GM12878 (cell line): ENCODE measurements around the gene TAF3. TPM values are rescaled to one million over a fixed set of nuclear protein-coding genes. Genes with fewer than 3 reads are reported as not detected.

Source experiments
- ATAC-seq: fragments of 200-7000 bp; cut with Tn5 transposase; 3 replicates; pipeline ENCODE4 v1.9.1; 2020; ENCODE audit warnings: mild to moderate bottlenecking, moderate library complexity
- BruUV-seq: library from RNA; stranded (reverse); fragments of 400-500 nt; replicated peaks from 2 replicates; lab custom pipeline; 2021; lab: Mats Ljungman, UMichigan
- CTCF ChIA-PET: fragments of 300-600 bp; sonication (Branson Sonifier 250); formaldehyde crosslinking; extraction: SDS; loops from one replicate; lab custom pipeline; 2021; ENCODE audit warnings: inconsistent platforms; lab: Yijun Ruan, JAX
- POLR2A ChIA-PET: fragments of 350-600 bp; formaldehyde crosslinking; extraction: SDS; loops from one replicate; lab custom pipeline; 2021; ENCODE audit warnings: inconsistent platforms; lab: Charles Lee
- RAD21 ChIA-PET: fragments of 300-600 bp; sonication (Branson Sonifier 250); formaldehyde crosslinking; loops from one replicate; lab custom pipeline; 2023; ENCODE audit warnings: antibody characterized with exemption; ENCODE audit not compliant: unreplicated experiment; lab: Charles Lee
- SMC1A ChIA-PET: fragments of 300-600 bp; sonication (Branson Sonifier 250); formaldehyde crosslinking; loops from one replicate; lab custom pipeline; 2023; ENCODE audit not compliant: unreplicated experiment, uncharacterized antibody; lab: Charles Lee
- DNase-seq: peaks from one replicate; pipeline ENCODE4 v3.0.0-alpha.2; 2011; ENCODE audit warnings: low read depth, low spot score
- FAIRE-seq: peaks from 3 replicates; lab custom pipeline; 2011; peaks lifted over from hg19 to GRCh38; lab: Jason Lieb, UNC
- H2AFZ ChIP-seq: 2 replicates; pipeline ENCODE4 v1.6.0; 2011; ENCODE audit warnings: low read depth, low read length, control low read depth; ENCODE audit not compliant: control insufficient read depth
- H3K27ac ChIP-seq: 2 replicates; pipeline ENCODE4 v1.5.1; 2011; ENCODE audit warnings: control low read depth; ENCODE audit not compliant: control insufficient read depth, insufficient read depth
- H3K27me3 ChIP-seq, 2 experiments: replicated peaks in 1 of 2; 2 replicates each; pipeline versions ENCODE4 v1.6.0 to v1.6.1; 2011; ENCODE audit warnings: low read length in 1 of 2; ENCODE audit not compliant: control insufficient read depth in 2 of 2, insufficient read depth in 2 of 2
- H3K36me3 ChIP-seq, 2 experiments: 2 replicates each; pipeline ENCODE4 v1.5.1; 2011; ENCODE audit warnings: low read length in 1 of 2; ENCODE audit not compliant: control insufficient read depth in 2 of 2, insufficient read depth in 2 of 2
- H3K4me1 ChIP-seq: 2 replicates; pipeline ENCODE4 v1.6.1; 2011; ENCODE audit warnings: mild to moderate bottlenecking, low read length, moderate library complexity, mixed read lengths; ENCODE audit not compliant: control insufficient read depth, insufficient read depth
- H3K4me2 ChIP-seq: 2 replicates; pipeline ENCODE4 v1.6.0; 2011; ENCODE audit warnings: control low read depth; ENCODE audit not compliant: control insufficient read depth, insufficient read depth
- H3K4me3 ChIP-seq: fragments of 200-600 bp; sonication (generic); 2 replicates; pipeline ENCODE4 v1.5.1; 2016
- H3K79me2 ChIP-seq: 2 replicates; pipeline ENCODE4 v1.6.0; 2011; ENCODE audit warnings: low read length; ENCODE audit not compliant: control insufficient read depth, insufficient read depth
- H3K9ac ChIP-seq: 2 replicates; pipeline ENCODE4 v1.8.0; 2011; ENCODE audit warnings: low read length, control low read depth, mixed read lengths; ENCODE audit not compliant: control insufficient read depth, insufficient read depth
- H3K9me3 ChIP-seq: replicated peaks from 3 replicates; pipeline ENCODE4 v1.5.1; 2011; ENCODE audit warnings: mild to moderate bottlenecking, low read length; ENCODE audit not compliant: control insufficient read depth, insufficient read depth
- H4K20me1 ChIP-seq: 2 replicates; pipeline ENCODE4 v1.6.0; 2011; ENCODE audit not compliant: control insufficient read depth, insufficient read depth
- ATF7 ChIP-seq: fragments of 450-650 bp; IDR thresholded peaks from 2 replicates; pipeline ENCODE4 v1.6.1; 2016; ENCODE audit warnings: low read depth, mild to moderate bottlenecking
- ESRRA ChIP-seq: IDR thresholded peaks from 2 replicates; pipeline ENCODE4 v1.6.1; 2012; ENCODE audit warnings: mild to moderate bottlenecking, low read length, improper control_type of control experiment
- IKZF2 ChIP-seq, 2 experiments: fragments of 450-650 bp; IDR thresholded peaks; 2 replicates each; pipeline ENCODE4 v1.6.1; 2017; ENCODE audit warnings: mild to moderate bottlenecking in 2 of 2, moderate library complexity in 2 of 2
- KAT2A ChIP-seq: conservative IDR thresholded peaks from 2 replicates; pipeline ENCODE4 v1.6.1; 2011; ENCODE audit warnings: low read depth, low read length; ENCODE audit not compliant: control insufficient read depth
- SMAD1 ChIP-seq: fragments of 450-650 bp; IDR thresholded peaks from 2 replicates; pipeline ENCODE4 v1.6.1; 2018; ENCODE audit warnings: mild to moderate bottlenecking, low read depth; ENCODE audit not compliant: partially characterized antibody
- SMC3 ChIP-seq: IDR thresholded peaks from 2 replicates; pipeline ENCODE4 v1.6.1; 2011; ENCODE audit warnings: low read length, improper control_type of control experiment, borderline replicate concordance
- TARDBP ChIP-seq: IDR thresholded peaks from 2 replicates; pipeline ENCODE4 v1.6.1; 2016; ENCODE audit warnings: borderline replicate concordance
- WGBS: methylation state at CpG from one replicate; pipeline ENCODE4 v1.1.6; 2016; ENCODE audit warnings: low lambda C conversion rate; ENCODE audit not compliant: insufficient replicate concordance, insufficient coverage; ENCODE audit errors: missing lambda C conversion rate; 5-methylcytosine and 5-hydroxymethylcytosine counted together
- in situ Hi-C: fragments of 300-500 bp; cut with MboI; formaldehyde crosslinking; loops from 9 replicates; pipeline ENCODE4 v1.14.3; 2018; ENCODE audit warnings: mixed read lengths
- intact Hi-C: fragments of 100-400 bp; cut with micrococcal nuclease; formaldehyde crosslinking; loops from one replicate; pipeline ENCODE4 v1.14.2; 2022; ENCODE audit not compliant: unreplicated experiment
- polyA plus RNA-seq, 11 experiments: library from polyadenylated mRNA; depleted of rRNA in 4 of 11; unstranded in 6 of 11; stranded (reverse) in 5 of 11; fragments of >200 nt; fragmentation: Nextera tagmentation in 4 of 11; fragmentation: Illumina TruSeq in 1 of 11; extraction: Ambion mirVana in 4 of 11; extraction: Trizol in 1 of 11; gene quantifications; 1 replicate in 1 of 11; 2 replicates in 10 of 11; pipeline versions ENCODE4 v1.2.1 to v1.2.3, GENCODE V29; 2011 to 2016; ENCODE audit warnings: inconsistent platforms in 2 of 11, missing spikeins in 2 of 11, low read depth in 1 of 11
- total RNA-seq, 4 experiments: library from RNA; depleted of rRNA in 3 of 4; stranded (reverse); fragments of >200 nt in 3 of 4; fragmentation: Illumina TruSeq in 1 of 4; extraction: Trizol in 1 of 4; gene quantifications; 2 replicates each; pipeline versions ENCODE4 v1.2.1 to v1.2.3, GENCODE V29; 2013 to 2021
- TF ChIP-seq, protein P1 (sequence below): fragments of 450-650 bp; IDR thresholded peaks from 2 replicates; pipeline ENCODE4 v1.6.1; 2017; ENCODE audit warnings: antibody characterized with exemption, mild to moderate bottlenecking, moderate library complexity
- TF ChIP-seq, protein P2 (sequence below): fragments of 450-650 bp; IDR thresholded peaks from 2 replicates; pipeline ENCODE4 v1.6.1; 2016; ENCODE audit warnings: mild to moderate bottlenecking
- TF ChIP-seq, protein P3 (sequence below): IDR thresholded peaks from 2 replicates; pipeline ENCODE4 v1.6.1; 2011; ENCODE audit warnings: borderline replicate concordance, low read depth, mild to moderate bottlenecking, moderate library complexity, mixed read lengths, low read length; ENCODE audit not compliant: insufficient read depth; ENCODE audit errors: extremely low read length
- TF ChIP-seq, protein P4 (sequence below): IDR thresholded peaks from 2 replicates; pipeline ENCODE4 v1.6.1; 2011; ENCODE audit warnings: low read depth, low read length, improper control_type of control experiment, borderline replicate concordance
- TF ChIP-seq, protein P5 (sequence below): fragments of 450-650 bp; IDR thresholded peaks from 2 replicates; pipeline ENCODE4 v1.6.1; 2017; ENCODE audit warnings: mild to moderate bottlenecking, moderate library complexity

Gene TAF3
- total and polyA plus RNA-seq, 10 of the 15 experiments (the other 5 are each of a cell fraction or from before 2014, with no cell fraction given) = 2.0 to 10.1 (median 3.7) TPM

DNA sequence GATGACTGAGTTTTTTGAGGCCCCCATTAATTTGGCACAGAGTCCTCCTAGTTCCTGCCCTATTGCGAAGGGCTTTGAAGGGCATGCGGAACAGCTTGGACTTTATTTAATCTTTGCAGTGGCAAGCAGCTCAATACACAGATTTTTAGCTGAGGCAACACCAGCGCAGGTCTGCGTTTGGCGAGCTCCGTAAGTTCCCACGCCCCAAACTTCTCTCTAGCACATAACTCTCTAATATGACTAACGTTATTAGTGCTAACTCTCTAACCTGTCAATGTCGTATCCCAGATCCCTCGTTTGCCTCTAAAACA lies 366 bp upstream of the TAF3 start (continued):
- TF ChIP-seq ESRRA (no peak), SMAD1 (no peak)
- TF ChIP-seq, all 136 proteins: peak for 4

DNA sequence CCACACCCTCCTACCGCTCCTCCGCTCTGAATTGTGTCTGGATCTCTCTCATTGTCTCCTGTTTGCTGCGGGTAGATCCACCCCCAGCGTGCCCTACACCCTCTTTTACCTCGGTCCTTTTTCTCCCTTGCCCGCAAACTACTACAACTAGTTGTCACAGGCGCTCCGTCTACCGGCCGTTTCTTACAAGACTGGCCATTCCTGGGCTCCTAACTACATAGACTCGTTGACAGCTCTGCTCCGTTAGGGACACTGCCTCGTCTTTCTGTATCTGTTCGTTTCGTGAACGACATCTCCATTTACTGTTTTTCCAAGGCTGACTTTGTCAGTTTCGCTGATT lies 786 bp downstream of the TAF3 start:
- H3K36me3 ChIP-seq = no peaks in the 10 kb centered on the region; a peak in 1 of 4 replicates
- H3K4me2 ChIP-seq = peak overlapping the region; percentile 80
- in situ Hi-C loops = no loop called here
- ChIA-PET RAD21 (interaction anchor here (2.2 to 2.3 kb wide), 2 partner anchors 31 to 294 kb away, joined by 7 read pairs; partner anchors contain the start of genes ATP5F1C and KIN), POLR2A (interaction anchor here (0.5 to 2.2 kb wide), 4 partner anchors 10 to 409 kb away, joined by 3 to 16 read pairs (median 7); partner anchors contain the start of genes ATP5F1C, KIN and SFMBT2), SMC1A (interaction anchor here (0.7 to 2.2 kb wide), 10 partner anchors 9 to 294 kb away, joined by 3 to 9 read pairs (median 4); partner anchors contain the start of genes ATP5F1C and KIN), CTCF (interaction anchor here (0.9 to 4.7 kb wide), 6 partner anchors 9 to 294 kb away, joined by 3 to 30 read pairs (median 4); partner anchors contain the start of genes ATP5F1C and KIN)
- H3K9ac ChIP-seq = peak overlapping the region; percentile 88
- peak; percentile 76 for ATAC-seq
- FAIRE-seq = peak; percentile 13
- BruUV-seq = no TSS peak
- DNase-seq = no peak
- H3K4me3 ChIP-seq = peak overlapping the region; percentile 93
- H3K79me2 ChIP-seq = peaks cover 11% of the 10 kb centered on the region
- no peaks in the 10 kb centered on the region for H3K27me3 ChIP-seq
- no peaks in the 10 kb centered on the region for H4K20me1 ChIP-seq
- no peaks in the 10 kb centered on the region for H3K9me3 ChIP-seq
- H3K4me1 ChIP-seq = no peaks in the 10 kb centered on the region
- peak overlapping the region; percentile 75; the same call in 1 of the 2 replicates for H3K27ac ChIP-seq
- peak overlapping the region; percentile 95 for H2AFZ ChIP-seq
- under 1% methylated on average over 17 of the region's 17 CpGs for WGBS
- intact Hi-C loops = no loop called here
- no peak for TF ChIP-seq ATF7
- TF ChIP-seq, protein P1, sequence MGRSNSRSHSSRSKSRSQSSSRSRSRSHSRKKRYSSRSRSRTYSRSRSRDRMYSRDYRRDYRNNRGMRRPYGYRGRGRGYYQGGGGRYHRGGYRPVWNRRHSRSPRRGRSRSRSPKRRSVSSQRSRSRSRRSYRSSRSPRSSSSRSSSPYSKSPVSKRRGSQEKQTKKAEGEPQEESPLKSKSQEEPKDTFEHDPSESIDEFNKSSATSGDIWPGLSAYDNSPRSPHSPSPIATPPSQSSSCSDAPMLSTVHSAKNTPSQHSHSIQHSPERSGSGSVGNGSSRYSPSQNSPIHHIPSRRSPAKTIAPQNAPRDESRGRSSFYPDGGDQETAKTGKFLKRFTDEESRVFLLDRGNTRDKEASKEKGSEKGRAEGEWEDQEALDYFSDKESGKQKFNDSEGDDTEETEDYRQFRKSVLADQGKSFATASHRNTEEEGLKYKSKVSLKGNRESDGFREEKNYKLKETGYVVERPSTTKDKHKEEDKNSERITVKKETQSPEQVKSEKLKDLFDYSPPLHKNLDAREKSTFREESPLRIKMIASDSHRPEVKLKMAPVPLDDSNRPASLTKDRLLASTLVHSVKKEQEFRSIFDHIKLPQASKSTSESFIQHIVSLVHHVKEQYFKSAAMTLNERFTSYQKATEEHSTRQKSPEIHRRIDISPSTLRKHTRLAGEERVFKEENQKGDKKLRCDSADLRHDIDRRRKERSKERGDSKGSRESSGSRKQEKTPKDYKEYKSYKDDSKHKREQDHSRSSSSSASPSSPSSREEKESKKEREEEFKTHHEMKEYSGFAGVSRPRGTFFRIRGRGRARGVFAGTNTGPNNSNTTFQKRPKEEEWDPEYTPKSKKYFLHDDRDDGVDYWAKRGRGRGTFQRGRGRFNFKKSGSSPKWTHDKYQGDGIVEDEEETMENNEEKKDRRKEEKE = no peak
- TF ChIP-seq IKZF2 (IDR thresholded peaks at IDR 0.05) = no peak
- TF ChIP-seq, protein P2, sequence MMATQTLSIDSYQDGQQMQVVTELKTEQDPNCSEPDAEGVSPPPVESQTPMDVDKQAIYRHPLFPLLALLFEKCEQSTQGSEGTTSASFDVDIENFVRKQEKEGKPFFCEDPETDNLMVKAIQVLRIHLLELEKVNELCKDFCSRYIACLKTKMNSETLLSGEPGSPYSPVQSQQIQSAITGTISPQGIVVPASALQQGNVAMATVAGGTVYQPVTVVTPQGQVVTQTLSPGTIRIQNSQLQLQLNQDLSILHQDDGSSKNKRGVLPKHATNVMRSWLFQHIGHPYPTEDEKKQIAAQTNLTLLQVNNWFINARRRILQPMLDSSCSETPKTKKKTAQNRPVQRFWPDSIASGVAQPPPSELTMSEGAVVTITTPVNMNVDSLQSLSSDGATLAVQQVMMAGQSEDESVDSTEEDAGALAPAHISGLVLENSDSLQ = no peak
- no peak for TF ChIP-seq KAT2A
- no peak for TF ChIP-seq TARDBP
- peak; percentile 25; the same call in 1 of the 2 replicates for TF ChIP-seq SMC3
- TF ChIP-seq, protein P3, sequence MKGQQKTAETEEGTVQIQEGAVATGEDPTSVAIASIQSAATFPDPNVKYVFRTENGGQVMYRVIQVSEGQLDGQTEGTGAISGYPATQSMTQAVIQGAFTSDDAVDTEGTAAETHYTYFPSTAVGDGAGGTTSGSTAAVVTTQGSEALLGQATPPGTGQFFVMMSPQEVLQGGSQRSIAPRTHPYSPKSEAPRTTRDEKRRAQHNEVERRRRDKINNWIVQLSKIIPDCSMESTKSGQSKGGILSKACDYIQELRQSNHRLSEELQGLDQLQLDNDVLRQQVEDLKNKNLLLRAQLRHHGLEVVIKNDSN = no peak
- TF ChIP-seq, protein P4, sequence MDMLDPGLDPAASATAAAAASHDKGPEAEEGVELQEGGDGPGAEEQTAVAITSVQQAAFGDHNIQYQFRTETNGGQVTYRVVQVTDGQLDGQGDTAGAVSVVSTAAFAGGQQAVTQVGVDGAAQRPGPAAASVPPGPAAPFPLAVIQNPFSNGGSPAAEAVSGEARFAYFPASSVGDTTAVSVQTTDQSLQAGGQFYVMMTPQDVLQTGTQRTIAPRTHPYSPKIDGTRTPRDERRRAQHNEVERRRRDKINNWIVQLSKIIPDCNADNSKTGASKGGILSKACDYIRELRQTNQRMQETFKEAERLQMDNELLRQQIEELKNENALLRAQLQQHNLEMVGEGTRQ = no peak
- TF ChIP-seq, protein P5, sequence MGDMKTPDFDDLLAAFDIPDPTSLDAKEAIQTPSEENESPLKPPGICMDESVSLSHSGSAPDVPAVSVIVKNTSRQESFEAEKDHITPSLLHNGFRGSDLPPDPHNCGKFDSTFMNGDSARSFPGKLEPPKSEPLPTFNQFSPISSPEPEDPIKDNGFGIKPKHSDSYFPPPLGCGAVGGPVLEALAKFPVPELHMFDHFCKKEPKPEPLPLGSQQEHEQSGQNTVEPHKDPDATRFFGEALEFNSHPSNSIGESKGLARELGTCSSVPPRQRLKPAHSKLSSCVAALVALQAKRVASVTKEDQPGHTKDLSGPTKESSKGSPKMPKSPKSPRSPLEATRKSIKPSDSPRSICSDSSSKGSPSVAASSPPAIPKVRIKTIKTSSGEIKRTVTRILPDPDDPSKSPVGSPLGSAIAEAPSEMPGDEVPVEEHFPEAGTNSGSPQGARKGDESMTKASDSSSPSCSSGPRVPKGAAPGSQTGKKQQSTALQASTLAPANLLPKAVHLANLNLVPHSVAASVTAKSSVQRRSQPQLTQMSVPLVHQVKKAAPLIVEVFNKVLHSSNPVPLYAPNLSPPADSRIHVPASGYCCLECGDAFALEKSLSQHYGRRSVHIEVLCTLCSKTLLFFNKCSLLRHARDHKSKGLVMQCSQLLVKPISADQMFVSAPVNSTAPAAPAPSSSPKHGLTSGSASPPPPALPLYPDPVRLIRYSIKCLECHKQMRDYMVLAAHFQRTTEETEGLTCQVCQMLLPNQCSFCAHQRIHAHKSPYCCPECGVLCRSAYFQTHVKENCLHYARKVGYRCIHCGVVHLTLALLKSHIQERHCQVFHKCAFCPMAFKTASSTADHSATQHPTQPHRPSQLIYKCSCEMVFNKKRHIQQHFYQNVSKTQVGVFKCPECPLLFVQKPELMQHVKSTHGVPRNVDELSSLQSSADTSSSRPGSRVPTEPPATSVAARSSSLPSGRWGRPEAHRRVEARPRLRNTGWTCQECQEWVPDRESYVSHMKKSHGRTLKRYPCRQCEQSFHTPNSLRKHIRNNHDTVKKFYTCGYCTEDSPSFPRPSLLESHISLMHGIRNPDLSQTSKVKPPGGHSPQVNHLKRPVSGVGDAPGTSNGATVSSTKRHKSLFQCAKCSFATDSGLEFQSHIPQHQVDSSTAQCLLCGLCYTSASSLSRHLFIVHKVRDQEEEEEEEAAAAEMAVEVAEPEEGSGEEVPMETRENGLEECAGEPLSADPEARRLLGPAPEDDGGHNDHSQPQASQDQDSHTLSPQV = no peak
